VCaP (cell line): Measurements from ENCODE around the gene NPHP4.

Experiments
- H3K27ac ChIP-seq: fragments of 450-650 bp; 2 replicates; pipeline ENCODE4 v1.5.1; 2017
- TF ChIP-seq, protein P1 (sequence below): fragments of 450-650 bp; conservative IDR thresholded peaks from 2 replicates; pipeline ENCODE4 v1.5.1; 2017; ENCODE audit warnings: mild to moderate bottlenecking, moderate library complexity

NPHP4 gene

DNA sequence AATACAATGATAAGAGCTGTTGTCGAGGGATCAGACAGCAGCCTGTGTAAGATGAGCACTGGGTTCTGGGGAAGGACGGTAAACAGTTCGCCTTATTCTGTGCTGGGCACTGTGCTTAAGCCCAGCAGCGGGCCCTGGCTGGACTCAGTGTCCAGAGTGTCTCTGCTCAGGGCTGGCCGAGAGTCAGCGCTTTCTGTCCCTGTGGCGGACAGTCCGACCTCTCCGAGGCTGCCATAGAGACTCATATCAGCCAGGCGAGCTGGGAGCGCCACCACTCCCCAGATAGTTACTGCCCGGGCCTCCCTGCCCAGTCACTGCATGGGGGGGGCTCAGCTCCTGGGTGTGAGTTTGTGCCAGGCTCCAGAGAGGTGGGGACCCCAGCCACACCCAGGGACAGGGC is 14.7 kb upstream of the NPHP4 start:
- TF ChIP-seq, protein P1, sequence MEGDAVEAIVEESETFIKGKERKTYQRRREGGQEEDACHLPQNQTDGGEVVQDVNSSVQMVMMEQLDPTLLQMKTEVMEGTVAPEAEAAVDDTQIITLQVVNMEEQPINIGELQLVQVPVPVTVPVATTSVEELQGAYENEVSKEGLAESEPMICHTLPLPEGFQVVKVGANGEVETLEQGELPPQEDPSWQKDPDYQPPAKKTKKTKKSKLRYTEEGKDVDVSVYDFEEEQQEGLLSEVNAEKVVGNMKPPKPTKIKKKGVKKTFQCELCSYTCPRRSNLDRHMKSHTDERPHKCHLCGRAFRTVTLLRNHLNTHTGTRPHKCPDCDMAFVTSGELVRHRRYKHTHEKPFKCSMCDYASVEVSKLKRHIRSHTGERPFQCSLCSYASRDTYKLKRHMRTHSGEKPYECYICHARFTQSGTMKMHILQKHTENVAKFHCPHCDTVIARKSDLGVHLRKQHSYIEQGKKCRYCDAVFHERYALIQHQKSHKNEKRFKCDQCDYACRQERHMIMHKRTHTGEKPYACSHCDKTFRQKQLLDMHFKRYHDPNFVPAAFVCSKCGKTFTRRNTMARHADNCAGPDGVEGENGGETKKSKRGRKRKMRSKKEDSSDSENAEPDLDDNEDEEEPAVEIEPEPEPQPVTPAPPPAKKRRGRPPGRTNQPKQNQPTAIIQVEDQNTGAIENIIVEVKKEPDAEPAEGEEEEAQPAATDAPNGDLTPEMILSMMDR = no peak
- H3K27ac ChIP-seq = no peak overlapping the region

DNA sequence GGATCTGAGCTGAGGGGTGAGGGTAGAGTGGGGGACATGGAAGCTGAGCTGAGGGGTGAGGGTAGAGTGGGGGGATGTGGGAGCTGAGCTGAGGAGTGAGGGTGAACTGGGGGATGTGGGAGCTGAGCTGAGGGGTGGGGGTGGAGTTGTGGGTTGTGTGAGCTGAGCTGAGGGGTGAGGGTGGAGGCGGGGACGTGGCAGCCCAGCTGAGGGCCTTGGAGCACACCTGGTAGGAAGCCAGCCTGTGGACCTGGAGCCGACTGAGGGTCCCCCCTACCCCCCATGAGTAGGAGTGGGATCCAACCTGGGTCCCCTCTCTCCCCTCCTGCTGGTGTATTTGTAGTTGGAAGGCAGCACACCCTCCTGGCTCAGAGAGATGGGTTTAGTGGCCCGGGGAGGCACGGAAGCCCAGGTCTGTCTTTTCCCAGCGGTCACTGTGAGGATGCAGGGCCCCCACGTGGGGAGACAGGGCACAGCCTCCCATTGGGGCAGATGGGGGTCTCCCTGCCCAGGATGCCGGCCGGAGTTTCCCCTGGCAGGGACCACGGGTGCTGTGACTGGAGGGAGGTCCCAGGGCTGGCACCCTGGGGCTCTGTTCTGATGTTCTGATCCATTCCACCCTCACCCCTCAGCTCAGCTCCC is 13.2 kb upstream of the NPHP4 start:
- H3K27ac ChIP-seq = no peak overlapping the region
- TF ChIP-seq, protein P1 = no peak

DNA sequence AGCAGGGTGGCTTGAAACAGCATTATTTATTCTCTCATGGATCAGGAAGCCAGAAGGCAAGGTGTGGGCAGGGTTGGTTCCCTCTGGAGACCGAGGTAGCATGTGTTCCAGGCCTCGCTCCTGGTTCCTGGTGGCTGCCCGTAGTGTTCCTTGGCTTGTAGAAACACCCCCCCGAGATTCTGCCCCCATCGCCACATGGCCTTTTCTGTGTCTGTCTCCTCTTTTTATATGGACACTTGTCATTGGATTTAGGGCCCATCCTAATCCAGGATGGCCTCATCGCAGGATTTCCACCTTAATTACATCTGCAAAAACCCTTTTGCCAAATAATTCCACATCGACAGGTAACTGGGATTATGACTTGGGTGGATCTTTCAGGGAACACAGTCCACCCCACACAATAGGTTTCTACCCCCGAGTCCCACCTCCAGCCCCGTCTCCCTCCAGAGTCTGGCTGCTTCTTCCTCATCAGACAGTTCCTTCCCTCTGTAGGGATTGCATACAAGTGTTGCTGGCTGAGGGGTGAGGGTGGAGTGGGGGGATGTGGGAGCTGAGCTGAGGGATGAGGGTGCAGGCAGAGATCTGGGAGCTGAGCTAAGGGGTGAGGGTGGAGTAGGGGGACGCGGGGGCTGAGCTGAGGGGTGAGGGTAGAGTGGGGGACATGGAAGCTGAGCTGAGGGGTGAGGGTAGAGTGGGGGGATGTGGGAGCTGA is 12.3 kb upstream of the NPHP4 start:
- no peak overlapping the region for H3K27ac ChIP-seq
- TF ChIP-seq, protein P1 = no peak

DNA sequence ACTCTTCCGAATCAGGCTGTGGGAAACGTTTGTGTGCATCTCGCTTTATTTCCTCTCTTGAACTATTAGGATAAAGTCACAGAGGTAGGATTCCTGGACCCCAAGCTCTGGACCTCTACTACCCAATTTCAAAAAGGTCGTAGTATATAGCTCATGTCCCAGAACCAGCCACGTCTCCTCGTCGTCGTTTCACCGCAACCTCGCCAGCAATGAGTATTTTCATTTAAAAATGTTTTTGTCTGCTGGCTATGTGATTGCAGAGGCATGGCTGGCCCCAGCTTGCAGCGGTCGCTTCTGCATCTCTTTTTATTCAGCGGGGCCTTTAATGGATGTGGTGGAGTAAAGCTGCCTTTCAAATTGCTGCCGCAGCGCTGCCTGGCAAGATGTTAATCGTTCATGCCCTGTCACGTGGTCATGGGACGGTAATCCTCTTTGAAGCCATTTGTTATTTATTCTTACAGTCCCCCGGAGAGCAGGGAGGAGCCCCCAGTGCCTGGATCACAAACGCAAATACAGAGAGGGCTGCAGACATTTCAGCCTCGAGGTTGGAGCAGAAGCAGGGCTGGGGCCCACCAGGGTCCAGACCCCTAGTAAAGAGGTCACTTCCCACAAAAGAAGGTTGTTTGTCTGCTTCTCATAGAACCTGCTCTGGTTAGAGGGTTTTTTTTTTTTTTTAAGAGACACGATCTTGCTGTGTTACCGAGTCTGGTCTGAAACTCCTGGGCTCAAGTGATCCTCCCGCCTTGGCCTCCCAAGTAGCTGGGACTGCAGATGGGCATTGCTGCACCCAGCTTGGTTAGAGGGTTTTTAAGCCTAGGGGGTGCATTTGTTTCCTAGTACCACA is 11.6 kb upstream of the NPHP4 start:
- no peak overlapping the region for H3K27ac ChIP-seq
- TF ChIP-seq, protein P1 = no peak

DNA sequence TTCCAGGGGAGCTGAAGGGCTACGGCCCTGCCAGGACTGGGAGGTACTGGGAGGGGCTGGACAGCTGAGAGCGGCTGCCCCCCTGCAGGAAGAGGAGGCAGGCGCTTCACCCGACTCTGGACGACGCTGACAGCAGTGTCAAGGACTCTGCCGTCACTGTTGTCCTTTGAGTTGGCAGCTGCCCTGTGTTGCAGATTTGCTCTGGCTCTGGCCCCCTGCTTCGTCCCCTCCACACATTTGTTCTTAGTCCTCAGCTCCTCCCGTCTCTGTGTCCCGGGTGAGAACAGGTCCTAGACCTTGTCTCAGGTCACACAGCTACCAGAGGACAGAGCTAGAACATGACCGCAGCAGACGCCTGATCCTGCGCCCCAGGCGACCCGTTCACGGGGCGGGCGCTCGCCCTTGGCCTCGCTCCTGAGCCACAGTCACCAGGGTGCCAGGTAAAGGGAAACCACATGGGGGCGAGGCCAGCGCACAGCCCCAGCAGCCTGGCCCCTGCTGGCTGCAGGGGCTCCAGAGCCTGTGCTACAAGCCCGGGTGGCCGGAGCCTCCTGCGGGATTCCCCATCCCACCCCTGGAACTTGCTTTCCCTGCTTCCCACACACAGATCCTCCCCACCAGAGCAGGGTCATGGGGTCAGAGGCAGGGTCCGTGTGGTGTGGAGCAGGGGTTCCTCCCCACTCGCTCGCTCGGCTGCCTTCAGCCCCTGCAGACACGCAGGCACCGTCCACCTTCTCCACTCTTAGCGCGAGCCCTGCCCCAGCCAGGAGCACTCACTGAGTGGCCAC is 10.7 kb upstream of the NPHP4 start:
- peak overlapping the region; percentile 57; the same call in 1 of the 2 replicates for H3K27ac ChIP-seq
- TF ChIP-seq, protein P1 = no peak

DNA sequence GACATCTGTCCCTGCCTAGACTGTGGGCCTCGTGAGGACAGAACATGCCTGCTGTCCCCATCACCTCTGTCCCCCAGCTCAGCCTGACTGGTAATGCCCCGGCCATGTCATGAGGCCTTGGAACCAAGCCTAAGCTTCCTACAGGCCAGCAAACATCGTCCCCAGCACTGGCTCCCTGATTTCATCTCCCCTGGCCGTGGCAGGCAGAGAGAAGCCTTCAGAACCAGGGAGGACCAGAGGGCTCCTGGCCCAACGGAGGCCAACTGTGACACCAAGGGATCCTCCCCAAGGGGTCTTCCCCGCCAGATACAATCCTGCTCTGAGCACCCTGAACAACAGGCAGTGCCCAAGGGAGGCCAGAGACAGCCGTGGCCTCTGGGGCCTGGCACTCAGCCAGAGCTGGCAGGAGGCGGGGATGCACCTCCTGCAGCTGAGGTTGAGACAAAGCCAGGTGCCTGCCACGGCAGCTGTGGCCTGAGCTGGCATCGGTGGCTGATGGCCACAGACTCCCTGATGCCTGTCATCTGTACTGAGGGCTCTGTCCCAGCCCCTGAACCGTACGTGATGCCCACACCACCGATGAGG is 9.9 kb upstream of the NPHP4 start:
- TF ChIP-seq, protein P1 = no peak

More for the DNA sequence above, 9.9 kb upstream of the NPHP4 start:
- peak overlapping the region; percentile 57 for H3K27ac ChIP-seq
